CD1c-positive myeloid dendritic cell (primary cell): ENCODE results near the gene ARMC7.
"Not testable (repeated sequence)": the region's sequence is repeated elsewhere in the genome, so short reads cannot be mapped to it uniquely, and the experiment has no call there.

ENCODE experiments used
- DNase-seq: peaks from one replicate; pipeline ENCODE4 v3.0.0-alpha.2; 2016; ENCODE audit errors: extremely low spot score

Gene ARMC7

DNA sequence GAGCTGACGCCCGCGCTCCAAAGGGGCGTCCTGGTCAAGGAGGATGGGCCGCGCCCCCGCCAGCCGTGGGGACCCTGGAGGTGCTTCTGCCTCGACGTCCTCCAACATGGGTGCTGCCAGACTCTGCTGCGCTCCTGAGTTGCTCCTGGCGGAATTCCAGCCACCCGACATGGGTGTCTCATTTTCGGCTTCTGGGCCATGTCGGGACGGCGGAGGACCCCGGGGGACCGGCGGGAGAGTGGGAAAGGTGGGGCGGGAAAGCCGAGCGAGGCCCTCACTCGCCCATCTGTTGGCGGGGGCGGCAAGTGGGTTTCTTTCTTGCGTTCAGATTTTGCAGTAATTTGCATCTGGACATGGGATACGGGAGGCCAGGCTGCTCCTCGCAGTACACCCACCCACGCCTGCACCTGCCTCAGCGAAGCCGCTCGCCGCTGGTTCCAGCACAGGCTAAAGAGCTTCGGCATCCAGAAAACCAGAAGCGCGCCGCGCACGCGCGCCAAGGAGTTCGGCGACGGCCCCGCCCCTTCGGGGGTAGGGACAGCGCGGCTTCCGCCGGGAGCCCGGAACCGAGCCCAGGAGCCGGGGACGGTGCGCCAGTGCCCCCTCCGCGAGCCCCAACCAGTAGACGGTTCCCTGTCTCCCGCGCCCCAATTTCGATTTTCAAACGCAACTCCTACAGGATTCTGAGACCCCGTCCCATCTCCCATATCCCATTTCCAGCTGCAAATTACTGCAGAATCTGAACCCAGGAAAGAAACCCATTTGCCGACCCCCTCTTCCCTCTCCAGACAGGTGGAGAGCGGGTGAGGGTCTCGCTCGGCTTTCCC lies at the start of gene ARMC7:
Gene ARMC7 (plus strand): TSS at position 563 of the 827 bp plus-strand sequence. CDS start 320 bp downstream, outside the sequence.
- peak; percentile 95 for DNase-seq

DNA sequence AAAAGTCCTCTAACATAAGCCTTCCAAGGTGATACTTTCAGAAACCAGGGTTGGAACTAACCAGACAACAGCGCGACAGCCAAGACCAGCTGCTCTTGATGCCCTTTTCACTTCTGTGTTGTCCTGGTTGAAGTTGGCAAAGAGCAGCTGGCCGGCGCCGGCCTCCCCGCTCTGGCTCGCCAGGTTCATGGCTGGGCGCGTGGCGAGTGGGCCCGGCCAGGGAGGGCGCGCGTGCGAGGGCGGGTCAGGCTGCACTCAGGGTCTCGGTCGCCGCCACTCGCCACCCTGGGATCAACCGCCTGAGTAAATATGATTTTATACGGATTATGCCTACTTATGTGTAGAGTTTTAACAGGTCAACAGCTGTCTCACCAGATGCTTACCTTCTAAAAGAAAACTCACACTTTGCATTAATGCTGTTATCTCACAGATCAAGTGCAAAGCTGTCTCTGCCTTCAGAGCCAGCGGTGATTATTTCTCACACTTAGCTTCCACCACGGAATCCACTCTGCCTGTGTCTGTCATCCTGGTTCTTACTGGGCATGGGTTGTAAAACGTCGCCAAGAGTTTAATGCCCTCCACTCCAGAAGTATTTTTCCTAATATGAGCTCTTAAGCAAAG lies 49.2 kb upstream of the ARMC7 start:
- no peak for DNase-seq

DNA sequence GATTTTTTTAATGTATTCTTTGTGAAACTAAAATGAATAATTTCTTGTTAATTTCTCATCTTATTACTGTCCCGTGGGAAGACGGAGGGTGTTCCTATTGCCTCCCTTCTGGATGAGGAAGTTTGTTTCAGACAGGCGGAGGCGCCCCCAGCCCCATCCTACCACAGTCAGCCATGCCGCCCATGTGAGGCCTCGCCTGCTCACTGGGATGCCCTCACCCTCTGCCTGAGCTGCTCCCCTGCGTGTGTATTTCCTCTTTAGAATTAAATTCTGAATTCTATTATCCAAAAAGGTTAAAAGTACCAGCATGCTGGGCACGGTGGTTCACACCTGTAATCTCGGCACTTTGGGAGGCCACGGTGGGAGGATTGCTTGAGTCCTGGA lies 48.7 kb upstream of the ARMC7 start:
- DNase-seq: no peak

DNA sequence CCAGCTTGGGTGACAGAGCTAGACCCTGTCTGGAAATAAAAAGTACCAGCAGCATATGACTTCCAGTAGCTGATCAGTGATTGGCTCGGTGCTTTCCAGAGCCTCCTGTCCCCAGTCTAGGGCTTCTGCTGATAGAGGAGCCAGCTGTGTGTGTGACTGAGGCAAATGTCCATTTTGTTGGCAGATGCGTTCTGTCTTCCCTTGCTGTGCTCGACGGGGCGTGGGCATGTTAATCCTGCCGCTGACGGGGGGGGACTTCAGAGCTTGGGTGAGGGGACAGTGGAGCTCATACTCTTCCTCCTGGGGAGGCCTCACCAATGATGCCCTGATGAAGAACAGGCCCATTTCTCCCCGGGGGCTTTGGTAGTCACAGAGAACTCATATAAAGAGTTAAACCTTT lies 48.2 kb upstream of the ARMC7 start:
- no peak for DNase-seq

DNA sequence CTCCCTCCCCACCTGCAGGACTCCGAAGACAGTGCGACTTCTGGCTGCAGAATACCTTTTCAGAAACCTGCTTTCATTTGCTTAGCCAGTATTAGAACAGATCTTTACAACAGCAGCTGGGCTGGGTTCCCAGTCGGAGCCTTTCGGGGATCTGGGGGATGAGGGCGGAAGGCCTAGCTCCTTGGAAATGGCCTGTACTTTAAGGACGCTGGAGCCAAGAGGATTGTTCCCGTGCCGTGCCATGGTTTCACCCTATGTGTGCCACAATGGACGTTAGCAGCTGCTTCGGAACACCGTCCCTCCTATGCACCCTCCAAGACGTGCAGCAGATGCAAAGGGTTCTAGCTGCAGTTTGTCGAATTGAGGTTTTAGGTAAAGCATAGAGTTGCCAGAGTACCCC lies 46.6 kb upstream of the ARMC7 start:
- no peak for DNase-seq

DNA sequence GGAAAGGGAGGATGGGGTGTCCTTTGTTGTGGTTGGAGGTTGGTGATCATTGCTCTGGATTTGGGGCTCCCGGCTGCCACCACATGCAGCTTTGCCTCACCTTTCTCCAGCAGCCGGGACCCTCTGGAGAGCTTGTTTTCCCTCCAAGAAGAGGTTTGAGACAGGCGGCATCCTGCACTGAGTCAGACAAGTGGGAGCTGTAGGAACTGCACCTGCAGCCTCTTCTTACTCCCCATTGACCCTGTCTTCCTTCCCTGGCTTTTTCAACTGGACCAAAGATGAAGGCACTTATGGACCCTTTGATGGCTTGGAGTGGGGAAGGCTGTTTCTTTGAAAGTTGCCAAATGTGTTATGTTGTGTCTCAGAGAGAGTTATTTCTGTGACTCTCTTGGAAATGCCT lies 46.1 kb upstream of the ARMC7 start:
- DNase-seq: no peak

DNA sequence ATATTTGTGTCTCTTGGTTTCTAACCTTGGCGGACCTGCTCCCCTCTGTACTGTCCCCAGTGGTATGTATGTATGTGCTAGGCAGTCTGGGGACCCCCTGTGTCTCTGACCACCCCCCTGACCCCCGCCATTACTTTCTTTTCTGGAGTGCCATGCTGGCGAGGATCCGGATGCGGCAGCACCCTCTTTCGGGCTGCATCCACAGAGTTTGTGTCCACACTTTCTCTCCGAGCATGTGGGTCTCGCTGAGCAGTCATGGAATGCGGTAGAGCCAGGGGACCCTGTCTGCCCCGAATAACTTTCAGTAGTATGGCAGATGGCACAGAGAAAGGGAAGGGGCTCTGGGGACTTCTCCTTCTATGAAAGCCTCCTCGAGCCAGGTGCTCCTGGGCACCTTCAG lies 45.7 kb upstream of the ARMC7 start:
- DNase-seq: no peak

DNA sequence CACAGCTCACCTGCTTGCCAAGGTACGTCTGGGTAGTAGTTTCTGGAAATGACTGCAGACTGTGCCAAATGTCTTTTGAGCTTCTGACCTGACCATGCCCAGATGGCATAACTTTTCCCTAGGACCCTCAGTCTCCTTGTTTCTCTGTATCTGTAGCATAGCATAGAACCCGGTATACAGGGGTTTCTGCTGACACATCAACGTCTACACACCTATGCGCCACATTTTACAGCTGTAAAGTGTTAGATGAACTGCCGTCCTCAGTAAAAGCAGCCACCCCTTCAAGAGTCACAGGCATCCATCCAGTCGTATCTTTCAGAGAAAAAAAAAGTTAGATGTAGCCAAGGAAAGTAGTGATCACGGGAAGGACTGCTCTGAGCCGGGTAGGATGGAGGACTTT lies 45.3 kb upstream of the ARMC7 start:
- no peak for DNase-seq

DNA sequence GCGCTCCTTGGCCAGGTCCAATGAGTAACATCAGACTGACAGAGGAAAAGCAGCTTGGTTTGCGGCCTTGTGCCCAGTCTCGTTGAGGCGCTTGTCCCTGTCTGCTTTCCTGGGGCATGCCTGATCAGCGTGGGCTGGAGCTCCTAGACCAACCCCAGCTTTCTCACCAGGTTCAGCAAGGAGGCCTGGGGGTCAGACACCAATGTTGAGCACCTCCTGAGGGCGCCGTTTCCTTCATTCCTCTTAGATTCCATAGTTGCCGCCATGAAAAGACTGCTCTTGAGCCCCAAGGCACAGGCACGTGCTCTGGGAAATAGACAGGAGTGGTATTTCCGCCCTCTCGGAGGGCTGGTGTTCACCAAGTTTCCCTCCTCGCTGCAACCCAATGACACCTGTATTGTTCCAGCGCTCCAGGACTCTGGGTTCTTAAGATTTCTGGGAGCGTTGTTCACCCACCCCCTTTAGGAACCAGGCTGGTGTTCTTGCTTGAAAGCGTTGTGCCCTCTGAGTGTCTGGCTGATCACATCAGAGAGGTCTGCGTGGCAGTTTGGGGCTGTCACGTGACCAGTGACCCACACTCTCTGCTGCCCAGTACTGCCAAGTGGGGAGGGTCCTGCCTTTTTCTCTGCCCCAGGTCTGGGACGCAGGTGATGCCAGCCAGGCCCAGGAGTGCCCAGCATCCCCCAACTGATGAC lies 44.8 kb upstream of the ARMC7 start:
- DNase-seq: no peak

DNA sequence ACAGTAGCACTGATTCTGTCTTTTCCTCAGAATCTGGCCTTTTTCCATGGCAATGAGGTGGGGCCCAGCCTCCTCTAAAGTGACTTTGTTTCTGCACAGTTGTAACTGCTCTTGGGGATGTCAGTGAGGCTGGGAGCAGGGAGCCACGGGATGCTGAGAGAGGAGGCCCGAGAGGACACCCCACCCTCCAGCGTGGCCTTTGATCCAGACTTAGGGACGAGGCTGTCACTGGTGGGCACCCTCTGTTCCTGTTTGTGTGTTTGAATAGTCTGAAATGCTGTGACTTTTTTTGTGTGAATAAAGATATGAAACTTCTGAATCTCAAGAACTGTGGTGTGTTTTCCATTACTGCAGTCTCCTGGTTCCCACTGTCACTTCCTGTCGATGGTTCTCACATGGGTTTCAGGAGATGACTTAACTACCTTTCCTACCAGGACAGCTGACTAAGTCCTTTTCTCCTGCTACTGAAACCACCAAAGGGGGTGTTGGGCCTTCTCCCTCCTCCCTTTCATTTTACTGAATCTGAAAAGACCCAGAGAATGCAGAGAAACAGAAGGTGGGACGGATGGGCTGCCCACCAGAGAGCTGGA lies 44.1 kb upstream of the ARMC7 start:
- peak; percentile 52 for DNase-seq

DNA sequence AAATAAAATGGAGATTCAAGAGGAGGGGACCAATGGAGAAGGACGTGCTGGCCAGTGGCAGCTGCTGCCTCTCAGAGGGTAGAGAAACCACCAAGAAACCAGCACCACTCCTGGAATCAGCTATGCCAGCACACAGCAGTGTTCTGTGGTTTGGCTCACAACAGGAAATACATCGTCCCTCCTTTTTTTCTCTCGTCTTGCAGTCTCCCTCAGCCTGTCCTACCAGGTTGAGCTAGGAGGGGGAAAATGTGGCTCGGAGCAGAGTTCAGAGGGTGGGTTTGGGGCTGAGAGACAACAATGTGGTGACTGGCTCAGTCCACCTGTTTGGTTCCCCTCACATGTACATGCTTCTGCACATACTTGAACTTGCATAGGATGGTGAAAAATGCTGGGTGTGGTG lies 41.9 kb upstream of the ARMC7 start:
- no peak for DNase-seq

DNA sequence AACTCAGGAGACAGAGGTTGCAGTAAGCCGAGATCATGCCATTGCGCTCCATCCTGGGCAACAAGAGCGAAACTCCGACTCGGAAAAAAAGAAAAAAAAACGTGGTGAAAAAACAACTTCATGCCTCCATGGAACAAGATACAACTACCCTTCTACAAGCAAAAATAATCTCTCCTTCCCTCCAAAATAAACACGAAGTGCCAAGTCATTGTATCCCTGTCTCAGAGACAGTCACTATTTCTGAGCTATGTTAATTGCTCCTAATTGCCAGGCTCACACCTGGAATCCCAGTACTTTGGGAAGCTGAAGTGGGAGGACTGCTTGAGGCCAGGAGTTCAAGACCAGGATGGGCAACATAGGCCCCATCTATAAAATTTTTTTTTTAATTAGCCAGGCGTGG lies 41.0 kb upstream of the ARMC7 start:
- DNase-seq: no peak

DNA sequence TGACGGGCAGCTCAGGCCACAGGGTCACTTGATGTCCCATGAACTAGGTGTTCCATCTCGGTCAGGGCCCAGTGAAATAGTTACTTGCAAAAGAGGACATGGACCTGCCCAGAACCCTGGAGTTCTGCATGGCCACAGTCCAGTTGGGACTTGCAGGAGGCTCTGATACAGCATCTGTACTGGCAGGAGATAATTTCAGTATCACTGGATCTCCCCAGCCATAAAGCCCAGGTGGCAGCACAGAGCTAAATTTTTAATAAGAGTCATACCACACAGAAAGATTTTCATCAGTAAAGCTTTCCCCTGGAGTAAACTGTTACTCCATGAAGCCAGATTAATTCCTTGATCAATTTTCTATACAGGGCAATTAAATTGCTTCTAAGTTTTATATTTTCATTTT lies 40.0 kb upstream of the ARMC7 start:
- peak; percentile 25 for DNase-seq

DNA sequence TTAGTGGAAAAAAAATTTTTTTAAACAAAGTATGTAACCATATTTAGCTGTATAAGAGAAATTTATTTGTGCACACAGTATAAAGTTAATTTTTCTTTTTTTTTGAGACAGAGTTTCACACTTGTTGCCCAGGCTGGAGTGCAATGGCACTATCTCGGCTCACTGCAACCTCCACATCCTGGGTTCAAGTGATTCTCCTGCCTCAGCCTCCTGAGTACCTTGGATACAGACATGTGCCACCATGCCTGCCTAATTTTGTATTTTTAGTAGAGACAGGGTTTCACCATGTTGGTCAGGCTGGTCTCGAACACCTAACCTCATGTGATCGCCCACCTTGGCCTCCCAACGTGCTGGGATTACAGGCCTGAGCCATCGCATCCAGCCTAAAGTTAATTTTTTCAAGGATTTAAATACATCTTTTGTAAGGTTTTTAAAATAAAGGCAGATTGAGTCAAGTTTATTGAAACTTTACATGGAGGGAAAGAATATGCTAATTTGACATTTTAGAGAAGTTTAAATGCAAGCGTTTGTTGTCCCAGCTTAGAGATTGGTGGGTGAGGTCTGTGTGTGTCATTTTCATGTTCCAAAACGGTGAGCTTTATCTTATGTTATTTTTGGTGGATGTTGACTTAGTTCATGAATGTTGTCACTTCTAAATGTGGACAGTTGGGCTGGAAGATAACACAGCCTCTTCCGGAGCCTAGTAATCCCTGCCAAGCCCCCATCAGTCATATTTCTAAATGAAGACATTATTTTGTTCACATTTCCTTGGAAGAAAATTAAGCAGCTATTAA lies 38.1 kb upstream of the ARMC7 start:
- not testable (repeated sequence) for DNase-seq

DNA sequence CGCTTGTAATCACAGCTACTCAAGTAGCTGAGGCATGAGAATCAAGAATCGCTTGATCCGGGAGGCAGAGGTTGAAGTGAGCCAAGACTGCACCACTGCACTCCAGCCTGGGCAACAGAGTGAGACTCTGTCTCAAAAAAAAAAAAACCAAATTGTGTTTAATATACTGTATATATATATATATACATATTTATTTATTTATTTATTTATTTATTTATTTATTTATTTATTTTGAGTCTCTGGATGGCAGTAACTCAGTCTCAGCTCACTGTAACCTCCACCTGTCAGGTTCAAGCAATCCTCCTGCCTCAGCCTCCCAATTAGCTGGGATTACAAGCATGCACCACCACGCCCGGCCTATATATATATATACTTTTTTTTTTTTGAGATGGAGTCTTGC lies 36.9 kb upstream of the ARMC7 start:
- DNase-seq: not testable (repeated sequence)

DNA sequence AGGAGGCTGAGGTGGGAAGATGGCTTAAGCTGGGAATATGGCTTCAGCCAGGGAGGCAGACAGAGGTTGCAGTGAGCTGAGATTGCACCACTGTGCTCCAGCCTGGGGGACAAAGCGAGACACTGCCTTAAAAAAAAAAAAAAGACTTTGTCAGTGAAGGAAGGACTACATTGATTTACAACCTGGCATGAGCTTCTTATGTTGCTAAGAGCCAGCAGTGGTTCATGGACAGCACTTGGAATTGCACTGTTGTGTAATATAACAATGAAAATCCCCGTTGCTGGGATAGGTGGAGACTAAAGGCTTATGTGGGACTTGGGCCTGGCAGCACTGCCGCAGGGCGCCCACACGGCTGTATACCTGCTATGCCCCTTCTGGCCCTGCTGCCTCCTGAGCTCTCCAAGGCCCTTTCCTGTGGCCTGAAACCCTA lies 36.1 kb upstream of the ARMC7 start:
- DNase-seq: no peak

DNA sequence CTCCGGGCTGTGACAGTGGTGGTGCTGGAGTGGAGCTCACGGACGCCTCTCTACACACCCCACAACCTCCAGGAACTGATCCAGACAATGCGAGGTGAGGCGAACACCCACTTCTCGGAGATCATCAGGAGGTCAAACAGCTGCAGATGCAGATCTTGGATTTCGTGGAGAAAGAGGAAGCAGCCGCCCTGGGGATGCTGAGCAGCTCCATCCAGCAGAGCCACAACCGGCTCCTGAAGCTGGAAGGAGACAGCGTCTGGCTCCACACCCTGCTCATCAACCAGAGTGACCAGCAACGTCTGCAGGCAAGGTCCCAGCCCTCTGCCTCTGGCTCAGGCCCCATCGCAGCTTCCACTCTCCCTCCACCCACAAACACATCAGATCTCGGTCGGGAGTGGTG lies 35.2 kb upstream of the ARMC7 start:
- DNase-seq: peak; percentile 24

DNA sequence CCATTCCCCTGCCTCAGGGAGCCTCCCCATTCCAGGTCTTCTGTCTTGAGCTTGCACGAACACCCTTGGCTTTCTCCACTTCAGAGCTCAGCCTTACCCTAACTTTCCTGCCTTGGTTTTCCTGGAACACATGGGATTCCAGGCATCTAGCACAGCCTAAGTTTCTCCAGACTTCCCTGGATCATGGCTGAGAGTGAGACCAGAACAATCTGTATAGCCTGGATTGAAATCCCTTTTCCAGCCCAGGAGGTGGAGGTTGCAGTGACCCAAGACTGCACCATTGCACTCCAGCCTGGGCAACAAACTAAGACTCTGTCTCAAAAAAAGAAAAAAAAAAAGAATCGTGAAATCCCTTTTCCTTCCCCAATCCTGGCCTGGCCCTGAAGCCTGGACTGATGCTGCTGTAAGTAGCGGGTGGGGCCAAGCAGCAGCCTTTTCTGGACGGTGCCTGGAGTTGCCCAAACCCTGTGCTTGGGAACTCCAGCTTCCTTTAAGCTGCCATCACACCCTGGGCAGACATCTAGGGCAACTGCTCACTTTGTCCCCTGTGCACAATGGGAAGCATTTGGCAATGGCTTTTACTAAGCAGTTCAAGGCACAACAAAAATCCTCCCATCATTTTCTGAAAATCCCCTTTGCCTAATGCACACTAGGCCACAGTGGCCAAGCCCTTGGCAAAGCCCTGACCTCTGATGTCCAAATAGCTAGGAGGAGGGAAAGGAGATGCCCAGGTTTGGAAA lies 34.0 kb upstream of the ARMC7 start:
- peak; percentile 20 for DNase-seq

DNA sequence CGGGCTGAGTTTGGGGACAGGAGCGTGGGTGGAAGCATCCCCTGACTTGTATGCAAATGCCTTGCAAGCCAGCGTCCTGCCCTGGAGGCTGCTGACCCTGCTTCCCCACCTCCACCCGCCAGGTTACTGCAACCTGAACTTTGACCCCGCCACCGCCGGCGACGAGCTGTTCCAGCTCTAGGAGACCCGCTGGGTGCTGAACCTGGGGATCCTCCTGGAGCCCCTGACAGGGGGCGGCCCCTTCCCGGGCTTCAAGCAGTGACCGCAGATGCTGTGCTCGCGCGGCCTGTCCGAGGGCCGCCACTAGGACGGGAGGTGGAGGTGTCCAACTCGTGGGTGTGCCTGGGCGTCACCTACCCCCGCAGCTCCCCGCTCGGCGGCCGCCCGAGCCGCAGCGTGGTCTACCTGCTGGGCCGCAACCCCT lies 32.7 kb upstream of the ARMC7 start:
- no peak for DNase-seq

DNA sequence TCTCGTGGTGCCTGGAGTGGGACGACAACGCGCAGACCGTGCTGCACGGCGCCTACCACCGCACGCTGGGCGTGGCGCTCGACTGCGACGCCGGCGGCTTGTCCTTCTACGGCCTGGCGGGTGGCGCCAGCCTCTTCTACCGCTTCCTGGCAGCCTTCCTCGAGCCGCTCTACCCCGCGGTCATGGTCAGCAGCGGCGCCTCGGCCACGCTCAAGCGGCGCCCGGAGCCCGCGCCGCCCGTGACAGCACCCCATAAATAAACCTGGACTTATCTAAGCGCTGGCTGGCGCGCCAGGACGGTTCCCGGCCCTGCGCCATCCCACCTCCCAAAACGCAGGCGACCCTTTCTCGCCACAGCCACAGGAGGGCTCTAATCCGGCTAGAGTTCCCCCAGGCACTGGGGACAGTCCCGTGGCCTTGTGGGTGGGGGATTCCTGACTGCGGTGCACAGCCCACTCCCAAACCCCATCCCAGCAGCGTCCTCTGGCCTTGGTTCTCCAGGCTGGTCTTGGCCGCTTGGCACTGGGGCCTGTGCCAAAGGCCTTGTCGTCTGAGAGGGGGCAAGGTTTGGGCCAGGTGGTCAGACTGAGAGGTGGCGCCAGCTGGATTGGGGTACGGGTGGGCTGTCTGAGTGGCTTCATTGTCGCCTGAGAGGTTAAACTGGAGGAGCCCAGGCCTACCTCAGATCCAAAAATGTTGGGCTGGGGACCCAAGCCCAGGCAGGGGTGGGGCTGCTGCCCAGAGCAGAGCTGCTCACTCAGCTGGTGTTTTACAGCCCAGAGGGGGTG lies 32.1 kb upstream of the ARMC7 start:
- peak; percentile 65 for DNase-seq
